ENCODE measurements around the gene SPPL3.
A peak's percentile ranks its signal among the peaks of the same experiment; 100 is the strongest.

SPPL3 gene

GRCh38 chr12:120834489-120835303, 69.5 kb downstream of the SPPL3 start:
- H3K27ac ChIP-seq: peak overlapping the region; percentile 52
- no peak for TF ChIP-seq CTCF (conservative IDR thresholded peaks at IDR 0.05)

GRCh38 chr12:120833849-120834248, 70.3 kb downstream of the SPPL3 start:
- peak overlapping the region; percentile 52 for H3K27ac ChIP-seq

GRCh38 chr12:120832737-120833136, 71.4 kb downstream of the SPPL3 start:
- no peak overlapping the region for H3K27ac ChIP-seq
- no peak for TF ChIP-seq CTCF (conservative IDR thresholded peaks at IDR 0.05)

More at GRCh38 chr12:120833849-120834248, 70.3 kb downstream of the SPPL3 start:
- no peak for TF ChIP-seq CTCF (conservative IDR thresholded peaks at IDR 0.05)

GRCh38 chr12:120831648-120832267, 72.4 kb downstream of the SPPL3 start:
- H3K27ac ChIP-seq: no peak overlapping the region
- TF ChIP-seq CTCF (conservative IDR thresholded peaks at IDR 0.05): no peak

- no peak for TF ChIP-seq CTCF (conservative IDR thresholded peaks at IDR 0.05)
Measured at GRCh38 chr12:120830966-120831365, 73.2 kb downstream of the SPPL3 start.

GRCh38 chr12:120830052-120830940, 73.9 kb downstream of the SPPL3 start:
- TF ChIP-seq CTCF (conservative IDR thresholded peaks at IDR 0.05): no peak
- no peak overlapping the region; the same call in 1 of the 2 replicates for H3K27ac ChIP-seq

More at GRCh38 chr12:120830966-120831365, 73.2 kb downstream of the SPPL3 start:
- H3K27ac ChIP-seq: no peak overlapping the region

GRCh38 chr12:120826335-120826734, 77.8 kb downstream of the SPPL3 start:
- no peak for TF ChIP-seq CTCF (conservative IDR thresholded peaks at IDR 0.05)
- no peak overlapping the region for H3K27ac ChIP-seq
